HepG2 (cell line): ENCODE results near the gene MLLT10. TPM values are rescaled to one million over a fixed set of nuclear protein-coding genes. Genes with fewer than 3 reads are reported as not detected.
A peak's percentile ranks its signal among the peaks of the same experiment; 100 is the strongest.

ENCODE experiments used
- ARID4A ChIP-seq: sonication (generic); formaldehyde crosslinking; IDR thresholded peaks from 2 replicates; pipeline ENCODE4 v1.5.0; 2020; ENCODE audit warnings: mild to moderate bottlenecking, missing genetic modification reagents, borderline replicate concordance
- ATF7-NPFF ChIP-seq: sonication (generic); formaldehyde crosslinking; IDR thresholded peaks from 2 replicates; pipeline ENCODE4 v1.8.1; 2023; ENCODE audit warnings: mild to moderate bottlenecking, low read depth, missing genetic modification reagents, moderate library complexity
- FOXO1 ChIP-seq: sonication (generic); formaldehyde crosslinking; IDR thresholded peaks from 2 replicates; pipeline ENCODE4 v1.4.0; 2020; ENCODE audit warnings: missing genetic modification reagents
- MXD3 ChIP-seq: IDR thresholded peaks from 2 replicates; pipeline ENCODE4 v1.6.1; 2016; ENCODE audit warnings: mild to moderate bottlenecking, missing biosample characterization, missing genetic modification reagents
- RNF219 ChIP-seq: sonication (generic); formaldehyde crosslinking; IDR thresholded peaks from 2 replicates; pipeline ENCODE4 v1.5.0; 2020; ENCODE audit warnings: mild to moderate bottlenecking, missing genetic modification reagents
- SALL1 ChIP-seq: sonication (generic); formaldehyde crosslinking; IDR thresholded peaks from 2 replicates; pipeline ENCODE4 v1.8.0; 2022; ENCODE audit warnings: mild to moderate bottlenecking, missing genetic modification reagents
- SIN3A ChIP-seq: IDR thresholded peaks from 2 replicates; pipeline ENCODE4 v1.6.1; 2011; ENCODE audit warnings: low read depth, mild to moderate bottlenecking, control low read depth, low read length, borderline replicate concordance
- TAF1 ChIP-seq: sonication (generic); formaldehyde crosslinking; IDR thresholded peaks from 2 replicates; pipeline ENCODE4 v1.4.0; 2020; ENCODE audit warnings: missing genetic modification reagents
- ZBTB40 ChIP-seq, 2 experiments: fragments of 450-650 bp in 1 of 2; sonication (generic) in 1 of 2; formaldehyde crosslinking in 1 of 2; IDR thresholded peaks; 2 replicates each; pipeline versions ENCODE4 v1.6.1 to v1.8.0; 2016 to 2022; ENCODE audit warnings: antibody characterized with exemption in 1 of 2, mild to moderate bottlenecking in 1 of 2, missing genetic modification reagents in 1 of 2
- ZMYM4 ChIP-seq: sonication (generic); formaldehyde crosslinking; IDR thresholded peaks from 2 replicates; pipeline ENCODE4 v1.8.1; 2023; ENCODE audit warnings: mild to moderate bottlenecking, missing genetic modification reagents
- ZNF768 ChIP-seq: sonication (generic); formaldehyde crosslinking; IDR thresholded peaks from 2 replicates; pipeline ENCODE4 v1.4.0; 2020; ENCODE audit warnings: missing genetic modification reagents
- polyA plus RNA-seq, 8 experiments: library from polyadenylated mRNA; depleted of rRNA in 3 of 8; stranded (reverse) in 7 of 8; unstranded in 1 of 8; fragments of >200 nt; fragmentation: Illumina TruSeq in 4 of 8; extraction: Trizol in 4 of 8; gene quantifications; 2 replicates each; pipeline versions ENCODE4 v1.2.1 to v1.2.3, GENCODE V29; 2011 to 2016; ENCODE audit warnings: low read depth in 4 of 8, missing spikeins in 1 of 8, mixed read lengths in 1 of 8; ENCODE audit not compliant: insufficient read depth in 1 of 8
- total RNA-seq, 5 experiments: library from RNA; depleted of rRNA; stranded (reverse); fragments of >200 nt; fragmentation: Illumina TruSeq; extraction: Trizol; gene quantifications; 2 replicates each; pipeline ENCODE4 v1.2.3, GENCODE V29; 2016; ENCODE audit warnings: low read depth in 1 of 5

MLLT10 gene
- total and polyA plus RNA-seq, 2 of the 13 experiments (the other 11 are each of a cell fraction or from before 2014, with no cell fraction given): 51.3 to 84.1 TPM

- TF ChIP-seq ZBTB40 (IDR thresholded peaks at IDR 0.05): no peak
- TF ChIP-seq ZBTB40 (CRISPR knock-in tag; IDR thresholded peaks at IDR 0.05): no peak
- TF ChIP-seq MXD3 (CRISPR knock-in tag): 0 out of 2 replicates have a peak, but pooled peaks have one; percentile 61
- TF ChIP-seq SIN3A: peak; percentile 62; the same call in 1 of the 2 replicates
- TF ChIP-seq TAF1 (CRISPR knock-in tag): peak; percentile 30; the same call in 1 of the 2 replicates
- 0 out of 2 replicates have a peak, but pooled peaks have one; percentile 13 for TF ChIP-seq ZNF768
- peak; percentile 79 for TF ChIP-seq ARID4A (CRISPR knock-in tag)
- TF ChIP-seq FOXO1: 0 out of 2 replicates have a peak, but pooled peaks have one; percentile 55
- TF ChIP-seq RNF219: no peak
- TF ChIP-seq ATF7-NPFF (CRISPR knock-in tag): peak; percentile 20; the same call in 1 of the 2 replicates
- TF ChIP-seq SALL1: peak; percentile 57
- peak; percentile 30; the same call in 1 of the 2 replicates for TF ChIP-seq ZMYM4 (CRISPR knock-in tag)
Measured at GRCh38 chr10:21534604-21535493, 817 bp downstream of the MLLT10 start (continued).
